ENCODE results near the gene WNT7B. TPM values are rescaled to one million over a fixed set of nuclear protein-coding genes. Genes with fewer than 3 reads are reported as not detected.

Gene WNT7B
- polyA plus RNA-seq, 1 of the 3 experiments (the other 2 are of a cell fraction), result 0.13 TPM

DNA sequence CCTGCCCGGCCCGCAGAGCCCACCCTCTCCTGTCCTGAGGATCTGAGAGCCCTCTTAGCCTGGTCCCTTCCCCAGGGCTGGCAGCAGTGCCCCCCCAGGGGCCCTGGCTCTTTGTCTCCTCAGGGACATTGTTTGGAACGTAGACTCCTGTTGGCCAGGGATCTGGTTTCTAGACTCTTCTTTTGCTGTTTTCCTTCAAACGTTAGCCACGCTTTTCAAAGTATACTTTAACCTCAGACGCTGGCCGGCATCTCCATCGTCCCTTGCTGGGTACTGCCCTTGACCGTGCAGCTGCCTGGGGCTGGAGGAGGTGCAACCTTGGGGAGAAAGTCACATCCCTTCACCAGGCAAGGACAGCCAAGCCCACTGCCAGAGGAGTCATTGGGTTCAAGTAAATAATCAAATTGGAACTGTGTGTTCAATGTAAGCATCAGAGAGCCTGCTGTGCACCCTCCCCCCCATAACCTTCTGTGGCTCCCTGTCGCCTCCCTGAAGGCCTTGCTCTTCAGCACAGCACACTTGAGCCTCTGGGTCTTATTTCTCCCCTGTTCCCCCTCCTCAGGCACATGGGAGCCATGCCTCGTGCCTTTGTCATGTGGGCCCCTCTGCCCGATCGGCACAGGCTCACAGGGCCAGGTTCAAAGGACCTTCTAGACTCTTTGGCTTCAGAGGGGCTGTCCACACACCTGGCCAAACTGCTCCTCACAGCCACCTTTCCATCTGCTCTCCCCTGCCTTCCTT is 21.8 kb upstream of the WNT7B start (continued):
- TF ChIP-seq, protein P1, sequence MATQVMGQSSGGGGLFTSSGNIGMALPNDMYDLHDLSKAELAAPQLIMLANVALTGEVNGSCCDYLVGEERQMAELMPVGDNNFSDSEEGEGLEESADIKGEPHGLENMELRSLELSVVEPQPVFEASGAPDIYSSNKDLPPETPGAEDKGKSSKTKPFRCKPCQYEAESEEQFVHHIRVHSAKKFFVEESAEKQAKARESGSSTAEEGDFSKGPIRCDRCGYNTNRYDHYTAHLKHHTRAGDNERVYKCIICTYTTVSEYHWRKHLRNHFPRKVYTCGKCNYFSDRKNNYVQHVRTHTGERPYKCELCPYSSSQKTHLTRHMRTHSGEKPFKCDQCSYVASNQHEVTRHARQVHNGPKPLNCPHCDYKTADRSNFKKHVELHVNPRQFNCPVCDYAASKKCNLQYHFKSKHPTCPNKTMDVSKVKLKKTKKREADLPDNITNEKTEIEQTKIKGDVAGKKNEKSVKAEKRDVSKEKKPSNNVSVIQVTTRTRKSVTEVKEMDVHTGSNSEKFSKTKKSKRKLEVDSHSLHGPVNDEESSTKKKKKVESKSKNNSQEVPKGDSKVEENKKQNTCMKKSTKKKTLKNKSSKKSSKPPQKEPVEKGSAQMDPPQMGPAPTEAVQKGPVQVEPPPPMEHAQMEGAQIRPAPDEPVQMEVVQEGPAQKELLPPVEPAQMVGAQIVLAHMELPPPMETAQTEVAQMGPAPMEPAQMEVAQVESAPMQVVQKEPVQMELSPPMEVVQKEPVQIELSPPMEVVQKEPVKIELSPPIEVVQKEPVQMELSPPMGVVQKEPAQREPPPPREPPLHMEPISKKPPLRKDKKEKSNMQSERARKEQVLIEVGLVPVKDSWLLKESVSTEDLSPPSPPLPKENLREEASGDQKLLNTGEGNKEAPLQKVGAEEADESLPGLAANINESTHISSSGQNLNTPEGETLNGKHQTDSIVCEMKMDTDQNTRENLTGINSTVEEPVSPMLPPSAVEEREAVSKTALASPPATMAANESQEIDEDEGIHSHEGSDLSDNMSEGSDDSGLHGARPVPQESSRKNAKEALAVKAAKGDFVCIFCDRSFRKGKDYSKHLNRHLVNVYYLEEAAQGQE (IDR thresholded peaks at IDR 0.05; ENCODE audit: low read depth, low read length), result no peak

- no peaks in the 10 kb centered on the region for H3K36me3 ChIP-seq (replicated peaks in 1 of 2; ENCODE audit: control insufficient read depth in 1 of 2, insufficient read depth in 2 of 2, low read length in 1 of 2)
- H3K4me1 ChIP-seq (ENCODE audit: control insufficient read depth in 1 of 2, insufficient read depth in 2 of 2, low read depth in 1 of 2, low read length in 1 of 2), result peaks cover 35 to 68% of the 10 kb centered on the region in 2 experiments
- H3K9me3 ChIP-seq, result no peaks in the 10 kb centered on the region
- H4K20me1 ChIP-seq (ENCODE audit: insufficient read depth), result no peaks in the 10 kb centered on the region
- DNase-seq, result peak; percentile 91
- peak overlapping the region; percentile 87 for H3K4me2 ChIP-seq
- H3K79me2 ChIP-seq (ENCODE audit: insufficient read depth), result peaks cover 24% of the 10 kb centered on the region
- H2AFZ ChIP-seq (ENCODE audit: low read depth), result no peak overlapping the region
- 77% methylated on average over 13 of the region's 17 CpGs for WGBS (ENCODE audit: low lambda C conversion rate)
- peaks cover 11% of the 10 kb centered on the region for H3F3A ChIP-seq (replicated peaks; ENCODE audit: insufficient read depth)
- H3K27ac ChIP-seq (ENCODE audit: low read depth in 2 of 2, low read length in 1 of 2), result peak overlapping the region; percentile 96 to 97
- H3K9ac ChIP-seq, result peak overlapping the region; percentile 67; the same call in 1 of the 2 replicates
- H3K4me3 ChIP-seq (ENCODE audit: low read depth in 2 of 2, low read length in 1 of 2), result peak overlapping the region in 1 of 2 experiments; percentile 26; a peak in 1 of 4 replicates
- CTCF ChIA-PET, result interaction anchor here (0.6 to 6.5 kb wide), 10 partner anchors 9 to 357 kb away, joined by 3 to 108 read pairs (median 6); no protein-coding TSS in a partner anchor
- no peak for TF ChIP-seq NFIC (IDR thresholded peaks at IDR 0.05; ENCODE audit: borderline replicate concordance)
- TF ChIP-seq EP300 (IDR thresholded peaks at IDR 0.05; ENCODE audit: borderline replicate concordance in 1 of 2, low read depth in 1 of 2, low read length in 1 of 2), result no peak; a peak in 1 of 4 replicates
- no peak for TF ChIP-seq EZH2phosphoT487 (IDR thresholded peaks at IDR 0.05; ENCODE audit: borderline replicate concordance, low read depth)
- TF ChIP-seq RAD21 (IDR thresholded peaks at IDR 0.05; ENCODE audit: low read length), result no peak
- TF ChIP-seq GABPA (IDR thresholded peaks at IDR 0.05; ENCODE audit: low read depth), result no peak
- TF ChIP-seq, protein P1 (IDR thresholded peaks at IDR 0.05; ENCODE audit: low read depth, low read length), result no peak
- no peak for TF ChIP-seq USF2 (IDR thresholded peaks at IDR 0.05; ENCODE audit: borderline replicate concordance, low read depth, low read length)
- no peak for TF ChIP-seq GATA2 (CRISPR knock-in tag; IDR thresholded peaks at IDR 0.05)
- TF ChIP-seq RFX5 (IDR thresholded peaks at IDR 0.05; ENCODE audit: low read length), result no peak
- no peak; the same call in 1 of the 2 replicates for TF ChIP-seq POLR2AphosphoS5 (IDR thresholded peaks at IDR 0.05; ENCODE audit: low read depth, low read length)
- no peak for TF ChIP-seq ELF1 (IDR thresholded peaks at IDR 0.05)
- TF ChIP-seq RXRA (IDR thresholded peaks at IDR 0.05; ENCODE audit: borderline replicate concordance, low read depth), result no peak
- POLR2A ChIA-PET, result interaction anchor here (0.5 to 2.7 kb wide), 9 partner anchors 8 to 117 kb away, joined by 3 to 13 read pairs (median 6); no protein-coding TSS in a partner anchor
- no peaks in the 10 kb centered on the region for H3K27me3 ChIP-seq (ENCODE audit: insufficient read depth)
- H3K9me2 ChIP-seq, result no peaks in the 10 kb centered on the region
Measured at GRCh38 chr22:45997777-45998637, 21.0 kb upstream of the WNT7B start.
